HUDEP-2 (cell line): ENCODE data around the gene ETV4.
A peak's percentile ranks its signal among the peaks of the same experiment; 100 is the strongest.

Experiments used
- DNase-seq, 76 experiments: peaks; one replicate each; lab custom pipeline; 2025; ENCODE audit not compliant: unreplicated experiment in 76 of 76; lab: John Stamatoyannopoulos, UW

The ETV4 gene

DNA sequence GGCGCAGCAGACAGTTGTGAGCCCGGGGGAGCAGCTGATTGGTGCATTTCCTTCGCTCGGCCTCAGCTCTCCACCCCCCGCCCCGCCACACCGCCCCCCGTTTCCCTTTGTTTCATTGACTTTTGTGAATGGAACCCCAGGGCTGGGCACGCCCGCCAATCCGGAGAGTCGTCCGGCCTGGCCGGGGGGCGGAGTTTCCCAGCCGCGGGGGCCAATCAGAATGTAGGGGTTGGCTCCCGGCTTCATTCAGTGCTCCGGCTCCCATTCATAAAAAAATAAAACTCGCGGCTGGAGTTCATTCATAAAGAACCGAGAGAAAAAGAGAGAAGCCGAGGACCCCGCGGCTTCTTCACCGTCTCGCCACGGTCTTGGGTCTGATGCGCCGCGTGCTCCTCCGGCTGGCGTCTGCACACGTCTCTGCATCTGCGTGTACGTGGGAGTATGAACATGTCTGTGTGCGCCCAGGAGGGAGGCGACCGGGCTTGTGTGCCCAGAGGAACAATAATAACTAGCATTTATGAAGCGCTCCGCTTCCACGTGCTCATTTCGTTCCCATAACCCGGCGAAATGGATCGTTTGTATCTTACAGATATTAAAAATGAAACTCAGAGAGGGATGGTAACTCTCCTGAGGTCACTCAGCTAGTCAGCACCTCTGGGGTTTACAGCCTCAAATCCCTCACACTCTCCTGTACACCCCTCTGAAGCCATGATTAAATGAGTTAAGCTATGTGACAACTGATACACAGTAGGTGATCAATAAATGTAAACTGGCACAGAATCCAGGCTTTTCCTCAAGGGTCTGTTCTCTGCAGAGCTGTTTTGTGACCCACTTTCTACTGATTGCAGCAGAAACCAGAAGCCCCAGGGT lies at the start of gene ETV4:
Gene ETV4, minus strand, starts transcription at position 22 of the 870 bp plus-strand sequence. CDS start 723 bp downstream, outside the sequence.
- peak in 74 of 76 experiments; percentile 6 to 93 (median 78) for DNase-seq

DNA sequence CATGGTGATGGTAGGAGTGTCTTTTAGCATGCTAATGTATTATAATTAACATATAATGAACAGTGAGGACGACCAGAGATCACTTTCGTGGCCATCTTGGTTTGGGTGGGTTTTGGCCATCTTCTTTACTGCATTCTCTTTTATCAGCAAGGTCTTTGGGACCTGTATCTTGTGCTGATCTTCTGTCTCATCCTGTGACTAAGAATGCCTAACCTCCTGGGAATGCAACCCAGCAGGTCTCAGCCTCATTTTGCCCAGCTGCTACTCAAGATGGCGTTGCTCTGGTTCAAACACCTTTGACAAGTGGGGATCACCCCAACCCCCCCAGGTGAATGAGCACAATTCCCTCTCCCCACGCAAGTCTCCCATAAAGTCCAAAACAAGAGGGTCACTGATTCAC lies 49.3 kb upstream of the ETV4 start:
- DNase-seq: no peak

DNA sequence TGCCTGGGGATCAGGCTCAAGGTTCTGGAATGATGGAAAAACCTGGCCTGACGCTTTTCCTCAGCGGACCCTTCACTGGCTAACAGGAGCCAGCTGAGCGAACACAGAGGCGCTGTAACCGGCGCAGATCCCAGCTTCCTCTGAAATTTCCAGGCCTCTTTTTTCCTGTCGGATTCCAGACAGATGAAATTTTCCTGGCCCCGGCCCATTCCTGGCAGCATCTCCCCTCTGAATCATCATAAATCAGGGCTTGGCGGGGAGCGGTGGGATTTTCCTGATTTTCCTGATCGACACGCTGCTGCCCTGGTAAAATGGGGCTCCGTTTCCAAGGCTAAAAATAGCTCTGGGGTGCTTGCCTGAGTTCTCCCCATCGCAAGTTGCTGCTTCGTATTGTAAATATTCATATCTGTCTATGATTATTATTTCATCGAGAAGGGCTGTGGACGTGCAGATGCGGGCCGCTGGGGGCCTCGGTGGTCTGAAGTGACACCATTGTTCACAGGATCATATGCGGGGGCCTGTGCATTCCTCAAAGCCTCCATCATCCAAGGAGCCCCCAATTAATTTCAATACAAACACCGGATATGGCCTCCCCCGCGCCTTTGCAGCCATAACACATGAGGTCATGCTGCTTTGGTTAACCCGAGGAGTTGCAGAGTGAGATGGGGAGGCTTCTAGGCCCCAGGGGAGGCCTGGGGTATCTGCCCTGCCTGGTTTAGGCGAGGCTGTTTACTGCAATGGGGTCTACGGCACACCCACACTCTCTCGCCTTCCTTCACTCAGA lies 45.8 kb upstream of the ETV4 start:
- no peak for DNase-seq

DNA sequence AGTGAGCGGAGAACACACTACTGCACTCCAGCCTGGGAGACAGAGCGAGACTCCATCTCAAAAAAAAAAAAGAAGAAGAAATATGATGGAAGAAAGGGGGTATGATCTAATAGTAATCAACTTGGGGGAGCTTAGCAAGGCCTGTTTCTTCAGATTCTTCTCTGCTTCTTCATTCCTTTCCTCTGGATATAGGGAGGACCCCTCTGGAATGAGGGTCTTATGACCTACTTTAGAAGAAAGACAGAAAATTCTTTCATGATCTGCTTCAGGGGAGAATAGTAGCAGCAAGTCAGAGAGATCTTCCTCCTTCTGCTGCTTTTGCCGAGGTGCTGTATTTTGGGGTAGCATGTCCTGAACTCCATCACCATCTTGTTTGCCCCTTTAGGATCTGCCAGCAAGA lies 44.9 kb upstream of the ETV4 start:
- DNase-seq: no peak

DNA sequence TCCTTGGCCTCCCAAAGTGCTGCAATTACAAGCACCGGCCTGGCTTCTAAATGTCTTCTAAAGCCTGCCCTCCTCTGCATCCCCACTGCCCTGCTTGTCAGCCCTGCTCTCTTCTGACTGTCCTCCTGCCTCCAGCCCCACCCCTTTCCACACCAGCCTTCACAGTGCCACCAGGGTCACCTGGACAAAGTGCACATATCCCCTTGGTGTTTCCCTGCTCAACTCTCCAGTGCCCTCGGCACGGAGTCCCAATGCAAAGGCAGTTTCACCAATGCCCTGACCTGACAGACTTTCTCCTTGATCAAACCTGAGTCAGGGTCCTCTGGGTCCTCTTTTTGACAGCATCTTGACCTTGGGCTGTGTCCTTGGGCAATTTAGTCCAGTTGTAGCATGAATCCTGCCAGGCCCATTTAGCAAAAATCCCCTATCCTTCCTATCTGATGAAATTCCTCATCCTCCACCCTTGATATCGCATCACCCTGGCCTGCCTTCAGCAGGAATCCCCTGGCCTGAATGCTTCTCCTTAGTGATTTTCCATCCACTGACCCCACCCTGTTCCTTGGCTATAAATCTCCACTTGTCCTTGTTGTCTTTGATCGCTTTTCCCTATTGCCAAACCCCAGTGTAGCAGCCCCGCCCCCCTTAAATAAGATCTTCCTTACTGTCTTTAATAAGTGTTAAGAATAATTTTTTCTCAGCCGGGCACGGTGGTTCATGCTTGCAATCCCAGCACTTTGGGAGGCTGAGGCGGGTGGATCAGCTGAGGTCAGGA lies 42.7 kb upstream of the ETV4 start:
- no peak for DNase-seq

DNA sequence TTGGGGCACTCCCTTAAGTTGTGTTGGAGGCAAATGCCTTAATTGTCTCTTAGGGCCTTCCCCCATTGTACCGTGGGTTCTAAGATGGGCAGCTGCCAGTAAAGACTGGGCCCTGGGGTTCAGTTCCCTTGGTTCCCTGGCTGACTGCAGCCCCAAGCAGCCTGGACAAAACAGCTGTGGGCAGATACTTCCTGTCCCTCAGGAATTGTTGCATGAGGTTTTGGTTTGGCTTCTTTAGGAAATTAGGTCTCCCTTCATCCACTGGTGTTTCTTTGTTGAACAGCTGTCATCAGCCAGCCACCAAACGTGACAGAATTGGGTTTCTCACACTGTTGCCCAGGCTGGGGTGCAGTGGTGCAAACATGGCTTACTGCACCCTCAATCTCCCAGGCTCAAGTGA lies 42.0 kb upstream of the ETV4 start:
- DNase-seq: no peak

DNA sequence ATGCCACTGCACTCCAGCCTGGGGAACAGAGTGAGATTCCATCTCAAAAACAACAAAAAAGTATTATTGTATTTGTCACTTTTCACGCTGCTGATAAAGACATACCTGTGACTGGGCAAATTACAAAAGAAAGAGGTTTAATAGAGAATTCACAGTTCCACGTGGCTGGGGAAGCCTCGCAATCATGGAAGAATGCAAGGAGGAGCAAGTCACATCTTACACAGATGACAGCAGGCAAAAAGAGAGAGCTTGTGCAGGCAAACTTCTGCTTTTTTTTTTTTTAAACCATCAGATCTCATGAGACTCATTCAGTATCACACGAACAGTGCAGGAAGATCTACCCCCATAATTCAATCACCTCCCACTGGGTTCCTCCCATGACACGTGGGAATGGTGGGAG lies 41.5 kb upstream of the ETV4 start:
- no peak for DNase-seq

DNA sequence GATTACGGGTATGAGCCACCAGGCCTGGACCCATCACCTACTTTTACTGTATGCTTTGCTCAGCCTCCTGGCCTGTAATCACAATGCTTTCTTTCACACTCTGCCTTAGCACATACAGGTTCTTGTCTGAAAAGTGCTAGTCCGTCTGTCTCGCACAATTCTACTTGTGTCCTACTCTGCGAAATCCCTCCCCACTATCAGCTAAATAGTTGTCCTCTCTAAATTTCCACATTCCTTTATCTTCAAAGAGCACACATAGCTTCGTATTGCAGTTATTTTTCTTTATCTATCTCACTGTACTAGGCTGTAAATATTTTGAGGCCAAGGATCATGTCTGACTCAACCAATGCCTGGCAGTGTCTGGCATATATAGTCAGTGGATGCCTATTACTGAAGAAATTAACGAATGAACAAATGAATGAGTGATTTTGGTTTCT lies 38.5 kb upstream of the ETV4 start:
- no peak for DNase-seq

DNA sequence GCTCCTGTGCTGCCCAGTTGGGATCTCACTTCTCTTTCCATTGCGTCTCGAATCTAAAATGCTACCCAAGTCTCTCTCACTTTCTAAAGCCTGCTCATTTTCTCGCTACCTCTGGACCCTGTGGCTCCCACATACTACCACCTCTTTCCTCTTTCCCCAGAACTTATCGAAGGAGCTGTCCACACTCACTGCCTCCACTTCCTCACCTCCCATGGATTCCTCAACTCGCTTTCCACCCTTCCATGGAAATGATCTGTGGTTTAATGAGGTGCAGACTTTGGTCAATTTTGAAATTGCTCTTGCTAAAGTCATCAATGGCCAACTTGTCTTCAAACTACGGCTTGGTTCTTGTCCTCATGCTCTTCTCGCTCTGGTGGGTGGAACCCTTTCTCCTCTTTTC lies 37.2 kb upstream of the ETV4 start:
- no peak for DNase-seq

DNA sequence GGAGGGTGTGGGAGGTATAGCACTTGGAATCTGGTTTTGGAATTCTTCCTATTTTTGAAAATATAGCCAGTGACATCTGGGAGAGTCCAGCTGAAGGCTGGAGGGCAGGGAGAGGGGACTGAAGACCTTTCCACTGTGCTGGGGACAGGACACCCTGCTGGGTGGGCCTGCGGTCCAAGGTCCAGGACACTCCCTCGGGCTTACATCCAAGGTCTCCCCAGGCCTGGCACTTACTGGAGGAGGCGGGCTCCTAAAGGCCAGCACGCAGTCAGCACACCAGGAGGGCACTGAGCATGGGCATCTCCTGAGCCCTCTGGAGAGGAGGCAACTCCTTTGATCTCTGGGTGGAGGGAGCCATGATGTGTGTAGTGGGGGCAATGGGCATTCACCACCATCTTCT lies 35.5 kb upstream of the ETV4 start:
- no peak for DNase-seq

DNA sequence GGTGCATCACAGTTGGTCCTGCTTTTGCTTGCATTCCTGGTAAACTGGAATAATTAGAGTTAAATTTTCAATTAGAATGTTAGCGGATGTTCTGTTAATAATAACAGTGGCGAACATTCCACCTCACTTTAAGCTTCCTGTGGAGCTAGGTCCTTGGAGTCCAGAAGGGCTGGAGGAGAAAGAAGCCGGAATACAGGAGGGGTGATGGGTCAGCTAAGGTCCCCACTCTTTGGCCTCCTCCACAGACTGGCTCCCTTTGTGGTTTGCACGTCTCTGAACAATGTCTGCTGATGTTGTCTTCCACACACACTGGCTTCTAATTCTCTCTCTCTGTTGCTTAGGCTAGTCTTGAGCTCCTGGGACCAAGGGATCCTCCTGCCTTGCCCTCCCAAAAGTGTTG lies 35.0 kb upstream of the ETV4 start:
- no peak for DNase-seq

DNA sequence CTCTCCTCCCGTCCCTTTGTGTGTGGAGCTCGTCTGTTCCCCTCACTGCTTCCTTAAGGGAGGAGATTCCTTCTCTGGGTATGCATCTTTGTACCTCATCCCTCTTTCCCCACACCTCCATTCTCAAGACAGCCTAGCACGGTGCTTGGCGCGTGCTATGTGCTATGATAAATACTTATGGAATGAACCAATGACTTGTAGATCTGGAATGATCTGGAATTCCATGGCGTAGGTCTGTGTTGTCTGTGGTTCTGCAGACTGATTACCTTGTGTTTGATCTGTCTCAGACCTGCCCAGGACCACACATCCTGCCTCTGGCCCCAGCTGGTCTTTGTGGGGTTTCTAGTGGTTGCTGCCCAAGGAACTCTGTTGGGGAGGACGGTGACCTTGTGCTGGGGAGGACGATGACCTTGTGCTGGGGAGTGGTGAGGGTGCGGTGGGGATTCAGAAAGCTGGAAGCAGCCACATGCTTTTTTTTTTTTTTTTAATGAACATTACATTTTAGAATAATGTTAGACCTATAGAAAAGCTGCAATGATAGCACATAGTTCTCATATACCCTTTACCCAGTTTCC lies 33.5 kb upstream of the ETV4 start:
- no peak for DNase-seq

DNA sequence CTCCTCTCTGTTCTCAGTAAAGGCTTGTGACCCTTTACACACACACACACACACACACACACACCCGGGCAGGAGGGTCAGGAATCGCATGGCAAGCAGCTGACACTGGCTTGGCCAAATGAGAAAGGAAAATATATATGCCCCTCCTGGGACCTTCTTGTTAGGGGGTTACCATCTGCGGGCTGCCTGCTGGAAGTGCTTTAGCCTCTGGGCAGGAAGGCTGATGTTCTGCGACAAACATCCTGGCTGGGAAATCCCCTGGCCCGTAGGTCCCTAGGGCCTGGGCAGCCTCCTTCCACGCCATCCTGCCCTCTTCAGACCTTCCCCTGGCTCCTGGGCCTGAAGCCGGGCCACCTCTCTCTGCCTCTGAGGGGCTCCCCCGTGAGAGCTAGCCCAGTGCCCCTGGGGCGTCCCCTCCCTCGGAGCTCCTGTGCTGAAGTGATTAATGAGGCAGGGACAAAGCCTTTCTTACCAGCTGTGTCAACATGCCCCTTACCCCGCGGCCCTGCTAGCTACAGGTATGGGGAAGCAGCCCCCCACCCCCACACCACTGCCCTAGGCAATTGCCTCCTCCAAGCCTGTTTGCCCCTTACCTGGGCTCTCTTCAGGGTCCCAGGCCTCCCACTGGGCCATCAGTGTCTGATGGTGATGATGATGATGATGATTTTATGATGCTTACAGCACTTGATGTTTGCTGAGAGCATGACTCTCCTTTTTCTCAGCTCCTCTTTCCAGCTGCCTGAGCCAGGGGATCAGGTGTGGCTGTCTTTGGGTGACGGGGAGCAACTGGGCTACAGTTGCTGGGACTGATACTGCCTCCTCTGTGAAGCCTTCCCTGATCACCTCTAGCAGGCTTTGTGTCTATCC lies 32.8 kb upstream of the ETV4 start:
- DNase-seq: no peak

DNA sequence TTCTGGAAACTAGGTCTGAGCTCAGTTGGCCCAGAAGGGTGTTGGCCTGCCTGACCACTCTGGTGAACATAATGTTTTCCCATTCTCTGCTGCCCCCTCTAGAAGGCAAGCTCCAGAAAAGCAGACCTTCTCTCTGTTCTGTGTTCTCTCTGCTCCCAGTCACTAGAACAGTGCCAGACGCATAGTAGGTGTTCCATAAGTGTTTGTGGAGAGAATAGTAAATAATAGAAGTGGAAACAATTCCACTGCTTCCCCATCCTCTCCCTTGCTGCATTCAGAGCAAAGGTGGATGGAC lies 32.2 kb upstream of the ETV4 start:
- DNase-seq: no peak

DNA sequence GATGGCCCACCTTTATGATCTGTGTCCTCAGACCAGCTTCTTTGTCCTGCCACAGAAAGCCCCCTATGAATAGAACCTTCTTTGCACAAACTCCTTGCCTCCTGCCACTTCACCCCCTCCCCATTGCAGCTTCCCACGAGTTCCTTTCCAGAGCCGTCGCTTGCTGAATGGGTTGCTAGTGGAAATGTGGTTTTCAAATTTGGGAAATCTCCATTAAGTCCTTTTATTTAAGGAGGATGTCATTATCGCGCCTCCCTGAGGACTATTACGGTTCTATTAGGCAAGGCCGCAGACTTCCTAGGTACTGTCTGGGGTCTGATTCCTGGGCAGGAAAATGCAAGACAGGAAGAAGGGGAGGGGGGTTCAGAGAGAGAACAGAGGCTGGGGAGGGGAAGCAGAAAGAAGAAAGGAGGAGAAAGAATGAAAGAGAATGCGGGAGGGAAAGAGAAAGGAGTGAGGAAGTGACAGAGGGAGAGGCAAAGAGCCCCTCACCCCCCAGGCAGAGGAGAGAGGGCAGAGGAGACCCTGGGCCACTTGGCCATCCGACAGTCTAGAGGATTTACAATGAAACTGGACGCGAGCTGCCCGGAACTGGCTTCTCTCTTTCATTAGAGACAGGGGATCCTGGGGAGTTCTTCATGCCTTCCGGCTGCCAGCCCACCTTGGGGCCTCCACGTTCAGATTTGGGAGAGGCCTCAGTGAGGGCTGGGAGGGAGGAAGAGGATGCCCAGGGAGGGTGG lies 31.7 kb upstream of the ETV4 start:
- no peak for DNase-seq

DNA sequence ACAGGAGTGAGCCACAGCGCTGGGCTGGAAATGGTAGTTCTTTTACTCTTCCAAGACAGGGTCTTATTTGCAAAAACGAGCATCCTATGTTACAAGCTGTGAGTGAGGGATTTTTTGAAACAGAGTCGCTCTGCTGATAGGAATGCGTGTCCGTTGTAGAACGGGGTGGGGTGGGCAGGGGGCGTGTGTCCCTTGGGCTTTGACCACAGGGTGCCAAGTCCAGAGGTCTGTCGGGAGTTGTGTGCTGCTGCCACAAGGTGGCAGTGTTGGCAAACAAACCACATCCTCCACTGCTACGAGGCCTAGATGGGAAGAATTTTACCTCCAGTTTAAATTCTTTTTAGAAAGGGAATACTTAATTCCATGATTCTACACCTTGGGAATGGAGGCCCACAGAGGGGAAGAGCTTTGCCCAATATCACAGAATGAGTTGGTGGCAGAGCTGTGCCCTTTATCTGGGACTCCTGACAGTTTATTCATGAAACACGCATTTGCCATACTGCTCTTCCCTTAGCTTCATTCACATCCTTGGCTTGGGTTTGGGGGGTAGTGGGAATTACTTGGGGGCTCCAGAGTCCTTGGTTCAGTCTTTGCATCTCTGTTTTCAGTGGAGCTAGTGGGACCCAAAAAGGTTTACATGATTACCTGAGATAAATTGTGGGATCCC lies 30.6 kb upstream of the ETV4 start:
- DNase-seq: peak in 49 of 76 experiments; percentile 3 to 62 (median 30)

DNA sequence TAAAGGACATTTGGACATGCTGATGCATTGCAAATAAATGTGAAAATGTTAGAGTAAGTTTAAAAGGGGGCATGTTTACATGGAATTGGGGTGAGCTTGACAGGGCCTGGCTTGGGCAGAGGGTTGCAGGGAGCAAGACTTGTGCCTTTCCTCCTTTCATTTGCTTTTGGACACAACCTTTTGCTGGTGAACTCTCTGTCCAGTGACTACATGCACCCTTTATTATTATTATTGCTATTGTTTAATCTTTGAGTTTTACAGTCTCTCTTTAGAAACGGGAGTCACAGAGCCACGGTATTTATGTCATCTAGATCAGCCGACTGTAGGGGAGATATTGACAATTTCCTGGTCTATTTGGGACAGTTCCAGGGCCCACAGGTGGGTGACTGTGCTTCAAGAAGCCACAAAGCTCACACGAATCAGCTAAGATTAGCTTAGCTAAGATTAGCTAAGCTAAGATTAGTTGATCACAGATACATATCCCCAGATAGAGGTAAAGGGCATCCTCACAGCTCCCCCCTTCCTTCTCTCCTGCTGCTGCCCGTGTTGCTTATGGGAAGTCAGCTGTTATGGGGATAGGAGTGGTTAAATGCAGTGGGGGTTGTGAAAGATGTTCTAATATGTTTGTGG lies 28.9 kb upstream of the ETV4 start:
- DNase-seq: no peak

DNA sequence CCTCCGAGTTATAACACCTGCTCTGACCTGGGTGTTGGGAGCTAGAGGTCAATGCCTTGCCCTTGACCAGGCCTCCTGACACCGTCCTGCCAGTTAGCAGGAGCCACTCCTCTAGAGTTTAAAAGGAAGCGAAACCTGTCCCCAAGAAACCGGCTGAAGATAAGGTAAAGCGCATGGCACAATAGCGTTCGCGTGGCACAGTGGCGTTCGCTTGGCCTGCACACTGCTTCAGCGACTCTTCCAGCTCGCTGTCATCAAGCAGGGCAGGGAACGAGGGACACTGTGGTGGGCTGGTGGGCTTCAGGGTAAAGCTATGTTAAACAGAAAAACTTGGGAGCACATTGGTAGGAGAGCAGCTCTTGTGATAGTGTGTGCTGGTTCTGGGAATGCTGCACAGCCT lies 28.2 kb upstream of the ETV4 start:
- no peak for DNase-seq
